Esophagus squamous epithelium (tissue), 4 donors: ENCODE data around the gene RUVBL2.
"Not testable (repeated sequence)": the region's sequence is repeated elsewhere in the genome, so short reads cannot be mapped to it uniquely, and the experiment has no call there.

Experiments
- POLR2A ChIP-seq, 4 donors: fragments of 450-650 bp; IDR thresholded peaks; one replicate each; pipeline ENCODE4 v1.6.1; 2017; ENCODE audit warnings: antibody characterized with exemption in 4 of 4, mild to moderate bottlenecking in 4 of 4, moderate library complexity in 3 of 4
- TF ChIP-seq, protein P1 (sequence below), 6 experiments: fragments of 450-650 bp in 4 of 6; fragments of 200-600 bp in 2 of 6; sonication (generic) in 2 of 6; IDR thresholded peaks; one replicate each; pipeline ENCODE4 v1.5.1; 2016 to 2019; ENCODE audit warnings: antibody characterized with exemption in 6 of 6, mild to moderate bottlenecking in 4 of 6, moderate library complexity in 4 of 6

GRCh38 chr19:49038111-49038510, 44.4 kb downstream of the RUVBL2 start:
- TF ChIP-seq, protein P1, sequence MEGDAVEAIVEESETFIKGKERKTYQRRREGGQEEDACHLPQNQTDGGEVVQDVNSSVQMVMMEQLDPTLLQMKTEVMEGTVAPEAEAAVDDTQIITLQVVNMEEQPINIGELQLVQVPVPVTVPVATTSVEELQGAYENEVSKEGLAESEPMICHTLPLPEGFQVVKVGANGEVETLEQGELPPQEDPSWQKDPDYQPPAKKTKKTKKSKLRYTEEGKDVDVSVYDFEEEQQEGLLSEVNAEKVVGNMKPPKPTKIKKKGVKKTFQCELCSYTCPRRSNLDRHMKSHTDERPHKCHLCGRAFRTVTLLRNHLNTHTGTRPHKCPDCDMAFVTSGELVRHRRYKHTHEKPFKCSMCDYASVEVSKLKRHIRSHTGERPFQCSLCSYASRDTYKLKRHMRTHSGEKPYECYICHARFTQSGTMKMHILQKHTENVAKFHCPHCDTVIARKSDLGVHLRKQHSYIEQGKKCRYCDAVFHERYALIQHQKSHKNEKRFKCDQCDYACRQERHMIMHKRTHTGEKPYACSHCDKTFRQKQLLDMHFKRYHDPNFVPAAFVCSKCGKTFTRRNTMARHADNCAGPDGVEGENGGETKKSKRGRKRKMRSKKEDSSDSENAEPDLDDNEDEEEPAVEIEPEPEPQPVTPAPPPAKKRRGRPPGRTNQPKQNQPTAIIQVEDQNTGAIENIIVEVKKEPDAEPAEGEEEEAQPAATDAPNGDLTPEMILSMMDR (IDR thresholded peaks at IDR 0.05), result not testable (repeated sequence)
- TF ChIP-seq POLR2A (IDR thresholded peaks at IDR 0.05), result not testable (repeated sequence)
